Activated naive CD4-positive, alpha-beta T cell treated with anti-CD3 and anti-CD28 coated beads, Interleukin-2, amount 50 U/mL, for 72 hours (primary cell): Measurements from ENCODE around the gene RBM47. TPM values are rescaled to one million over a fixed set of nuclear protein-coding genes. Genes with fewer than 3 reads are reported as not detected.
"Not testable (repeated sequence)": the region's sequence is repeated elsewhere in the genome, so short reads cannot be mapped to it uniquely, and the experiment has no call there.

Source experiments
- ATAC-seq, 2 donors: fragments of 150-1000 bp; cut with Tn5 transposase; 2 replicates each; pipeline ENCODE4 v1.10.0; 2021; ENCODE audit warnings: mild to moderate bottlenecking in 2 of 2, moderate library complexity in 2 of 2
- DNase-seq, 2 donors: peaks; one replicate each; pipeline ENCODE4 v3.0.0; 2021 to 2022; ENCODE audit warnings: low spot score in 2 of 2
- H3K27ac Mint-ChIP-seq, 2 donors: one replicate each; pipeline ENCODE4 v1.8.0; 2022; ENCODE audit warnings: mild to moderate bottlenecking in 2 of 2, mixed read lengths in 2 of 2
- H3K36me3 Mint-ChIP-seq, 2 donors: one replicate each; pipeline ENCODE4 v1.8.0; 2022; ENCODE audit warnings: mixed read lengths in 2 of 2
- H3K9me3 Mint-ChIP-seq, 2 donors: one replicate each; pipeline ENCODE4 v1.8.0; 2022; ENCODE audit warnings: mixed read lengths in 2 of 2
- total RNA-seq, 2 donors: library from RNA; stranded (reverse); gene quantifications; one replicate each; pipeline ENCODE4 v1.2.3, GENCODE V29; 2022

The RBM47 gene
- total RNA-seq, 2 donors from 2014 or later: 0.59 to 3.3 TPM

GRCh38 chr4:40540800-40541199, 88.9 kb downstream of the RBM47 start:
- Mint-ChIP-seq H3K27ac (no peak overlapping the region), H3K36me3 (no peaks in the 10 kb centered on the region), H3K9me3 (no peaks in the 10 kb centered on the region)
- no peak for ATAC-seq
- no peak for DNase-seq

- ATAC-seq (no peak), DNase-seq (no peak)
- H3K9me3 Mint-ChIP-seq: no peaks in the 10 kb centered on the region
- H3K27ac Mint-ChIP-seq: peak overlapping the region in 1 of 2 donors; percentile 63
- H3K36me3 Mint-ChIP-seq: no peaks in the 10 kb centered on the region
These were observed 93.6 kb downstream of the RBM47 start for GRCh38 chr4:40536032-40536431.

- H3K27ac Mint-ChIP-seq: no peak overlapping the region
- peak in 1 of 2 donors; percentile 60 for ATAC-seq
- no peaks in the 10 kb centered on the region for H3K9me3 Mint-ChIP-seq
These were observed 98.0 kb downstream of the RBM47 start for GRCh38 chr4:40531636-40532023.

GRCh38 chr4:40530961-40531635, 98.6 kb downstream of the RBM47 start:
- no peaks in the 10 kb centered on the region for H3K9me3 Mint-ChIP-seq
- no peak overlapping the region for H3K27ac Mint-ChIP-seq
- no peaks in the 10 kb centered on the region for H3K36me3 Mint-ChIP-seq
- ATAC-seq: peak in 1 of 2 donors; percentile 61
- DNase-seq: no peak

More at GRCh38 chr4:40531636-40532023, 98.0 kb downstream of the RBM47 start:
- H3K36me3 Mint-ChIP-seq: no peaks in the 10 kb centered on the region
- no peak for DNase-seq

GRCh38 chr4:40526741-40527140, 102.9 kb downstream of the RBM47 start:
- no peak for ATAC-seq
- Mint-ChIP-seq H3K9me3 (no peaks in the 10 kb centered on the region), H3K27ac (no peak overlapping the region), H3K36me3 (no peaks in the 10 kb centered on the region)
- DNase-seq: no peak

- Mint-ChIP-seq H3K36me3 (no peaks in the 10 kb centered on the region), H3K27ac (no peak overlapping the region), H3K9me3 (no peaks in the 10 kb centered on the region)
- ATAC-seq (no peak), DNase-seq (no peak)
These were observed 103.7 kb downstream of the RBM47 start for GRCh38 chr4:40525752-40526598.

GRCh38 chr4:40524366-40525041, 105.2 kb downstream of the RBM47 start:
- H3K36me3 Mint-ChIP-seq: no peaks in the 10 kb centered on the region
- no peak for ATAC-seq
- H3K9me3 Mint-ChIP-seq: no peaks in the 10 kb centered on the region
- no peak overlapping the region for H3K27ac Mint-ChIP-seq
- no peak for DNase-seq

- Mint-ChIP-seq H3K36me3 (no peaks in the 10 kb centered on the region), H3K9me3 (no peaks in the 10 kb centered on the region), H3K27ac (peak overlapping the region in 1 of 2 donors; percentile 79)
- ATAC-seq (no peak), DNase-seq (no peak)
These were observed 106.1 kb downstream of the RBM47 start for GRCh38 chr4:40523581-40523980.

GRCh38 chr4:40521957-40522356, 107.7 kb downstream of the RBM47 start:
- Mint-ChIP-seq H3K27ac (no peak overlapping the region), H3K36me3 (no peaks in the 10 kb centered on the region), H3K9me3 (no peaks in the 10 kb centered on the region)
- DNase-seq (no peak), ATAC-seq (no peak)

GRCh38 chr4:40520533-40520932, 109.1 kb downstream of the RBM47 start:
- DNase-seq (no peak), ATAC-seq (no peak)
- H3K36me3 Mint-ChIP-seq: no peaks in the 10 kb centered on the region
- H3K9me3 Mint-ChIP-seq: peaks cover 4 to 5% of the 10 kb centered on the region in 2 donors
- no peak overlapping the region for H3K27ac Mint-ChIP-seq

GRCh38 chr4:40517081-40517480, 112.6 kb downstream of the RBM47 start:
- not testable (repeated sequence) for H3K36me3 Mint-ChIP-seq, DNase-seq, ATAC-seq, H3K27ac Mint-ChIP-seq, H3K9me3 Mint-ChIP-seq

- Mint-ChIP-seq H3K9me3 (peaks cover 4 to 5% of the 10 kb centered on the region in 2 donors), H3K36me3 (no peaks in the 10 kb centered on the region), H3K27ac (peak overlapping the region; percentile 17 to 36)
- DNase-seq (no peak), ATAC-seq (no peak)
These were observed 113.0 kb downstream of the RBM47 start for GRCh38 chr4:40516651-40517050.

- H3K36me3 Mint-ChIP-seq: no peaks in the 10 kb centered on the region
- peak overlapping the region in 1 of 2 donors; percentile 36 for H3K27ac Mint-ChIP-seq
- peaks cover 4 to 5% of the 10 kb centered on the region in 2 donors for H3K9me3 Mint-ChIP-seq
- DNase-seq (no peak), ATAC-seq (peak; percentile 40 to 87)
These were observed 114.0 kb downstream of the RBM47 start for GRCh38 chr4:40515398-40516293.

GRCh38 chr4:40515037-40515397, 114.6 kb downstream of the RBM47 start:
- ATAC-seq: no peak
- H3K9me3 Mint-ChIP-seq: peaks cover 4 to 5% of the 10 kb centered on the region in 2 donors
- H3K36me3 Mint-ChIP-seq: no peaks in the 10 kb centered on the region
- DNase-seq: no peak
- peak overlapping the region in 1 of 2 donors; percentile 36 for H3K27ac Mint-ChIP-seq

- Mint-ChIP-seq H3K36me3 (no peaks in the 10 kb centered on the region), H3K9me3 (peaks cover 4 to 5% of the 10 kb centered on the region in 2 donors), H3K27ac (no peak overlapping the region)
- no peak for ATAC-seq
- DNase-seq: no peak
These were observed 115.1 kb downstream of the RBM47 start for GRCh38 chr4:40514497-40514951.

- DNase-seq (no peak), ATAC-seq (no peak)
- H3K36me3 Mint-ChIP-seq: no peaks in the 10 kb centered on the region
- H3K9me3 Mint-ChIP-seq: no peaks in the 10 kb centered on the region
- no peak overlapping the region for H3K27ac Mint-ChIP-seq
These were observed 118.5 kb downstream of the RBM47 start for GRCh38 chr4:40511036-40511614.
